ENCODE results near the gene TCEA2.

Gene TCEA2

DNA sequence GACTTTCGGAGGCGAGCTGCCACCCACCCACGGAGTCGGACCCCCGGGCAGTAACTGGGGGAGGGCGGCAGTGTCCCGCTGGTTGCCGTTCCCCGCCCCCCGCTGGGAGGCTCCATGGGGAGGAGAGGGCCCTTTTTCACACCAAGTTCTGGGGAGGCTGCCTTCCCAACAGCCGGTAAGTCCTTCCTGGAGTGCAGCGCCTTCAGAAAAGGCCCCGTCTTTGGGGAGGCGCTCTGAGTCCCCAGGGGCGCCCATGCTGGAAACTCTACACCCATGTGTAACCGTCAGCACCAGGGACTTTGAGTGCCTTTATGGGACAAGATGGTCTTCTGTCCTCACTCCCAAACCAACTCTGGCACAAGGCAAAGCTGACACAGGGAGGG lies 13.1 kb upstream of the TCEA2 start:
- Histone ChIP-seq H3K79me2 (ENCODE audit: insufficient read depth, low read length) (no peaks in the 10 kb centered on the region), H3K9ac (ENCODE audit: low read length) (no peak overlapping the region), H2AFZ (ENCODE audit: low read depth, low read length, severe bottlenecking) (no peak overlapping the region), H3F3A (ENCODE audit: insufficient read depth) (no peaks in the 10 kb centered on the region), H3K4me3 (ENCODE audit: insufficient read depth, low read length, poor library complexity, severe bottlenecking) (no peak overlapping the region), H3K27ac (ENCODE audit: low read depth, low read length) (no peak overlapping the region), H3K4me2 (ENCODE audit: low read depth, low read length, poor library complexity, severe bottlenecking) (no peak overlapping the region), H3K9me3 (ENCODE audit: insufficient read depth, low read length) (no peaks in the 10 kb centered on the region), H3K36me3 (ENCODE audit: low read length) (no peaks in the 10 kb centered on the region), H3K27me3 (ENCODE audit: low read length) (no peaks in the 10 kb centered on the region), H3K9me2 (replicated peaks; ENCODE audit: insufficient read depth, low read length) (no peaks in the 10 kb centered on the region), H4K20me1 (ENCODE audit: low read depth, low read length) (no peaks in the 10 kb centered on the region)
- TF ChIP-seq, protein P1, sequence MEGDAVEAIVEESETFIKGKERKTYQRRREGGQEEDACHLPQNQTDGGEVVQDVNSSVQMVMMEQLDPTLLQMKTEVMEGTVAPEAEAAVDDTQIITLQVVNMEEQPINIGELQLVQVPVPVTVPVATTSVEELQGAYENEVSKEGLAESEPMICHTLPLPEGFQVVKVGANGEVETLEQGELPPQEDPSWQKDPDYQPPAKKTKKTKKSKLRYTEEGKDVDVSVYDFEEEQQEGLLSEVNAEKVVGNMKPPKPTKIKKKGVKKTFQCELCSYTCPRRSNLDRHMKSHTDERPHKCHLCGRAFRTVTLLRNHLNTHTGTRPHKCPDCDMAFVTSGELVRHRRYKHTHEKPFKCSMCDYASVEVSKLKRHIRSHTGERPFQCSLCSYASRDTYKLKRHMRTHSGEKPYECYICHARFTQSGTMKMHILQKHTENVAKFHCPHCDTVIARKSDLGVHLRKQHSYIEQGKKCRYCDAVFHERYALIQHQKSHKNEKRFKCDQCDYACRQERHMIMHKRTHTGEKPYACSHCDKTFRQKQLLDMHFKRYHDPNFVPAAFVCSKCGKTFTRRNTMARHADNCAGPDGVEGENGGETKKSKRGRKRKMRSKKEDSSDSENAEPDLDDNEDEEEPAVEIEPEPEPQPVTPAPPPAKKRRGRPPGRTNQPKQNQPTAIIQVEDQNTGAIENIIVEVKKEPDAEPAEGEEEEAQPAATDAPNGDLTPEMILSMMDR (IDR thresholded peaks at IDR 0.05; ENCODE audit: insufficient read depth, low read length, poor library complexity, severe bottlenecking) = no peak
- no peak for TF ChIP-seq EZH2phosphoT487 (conservative IDR thresholded peaks at IDR 0.05; ENCODE audit: low read length)

DNA sequence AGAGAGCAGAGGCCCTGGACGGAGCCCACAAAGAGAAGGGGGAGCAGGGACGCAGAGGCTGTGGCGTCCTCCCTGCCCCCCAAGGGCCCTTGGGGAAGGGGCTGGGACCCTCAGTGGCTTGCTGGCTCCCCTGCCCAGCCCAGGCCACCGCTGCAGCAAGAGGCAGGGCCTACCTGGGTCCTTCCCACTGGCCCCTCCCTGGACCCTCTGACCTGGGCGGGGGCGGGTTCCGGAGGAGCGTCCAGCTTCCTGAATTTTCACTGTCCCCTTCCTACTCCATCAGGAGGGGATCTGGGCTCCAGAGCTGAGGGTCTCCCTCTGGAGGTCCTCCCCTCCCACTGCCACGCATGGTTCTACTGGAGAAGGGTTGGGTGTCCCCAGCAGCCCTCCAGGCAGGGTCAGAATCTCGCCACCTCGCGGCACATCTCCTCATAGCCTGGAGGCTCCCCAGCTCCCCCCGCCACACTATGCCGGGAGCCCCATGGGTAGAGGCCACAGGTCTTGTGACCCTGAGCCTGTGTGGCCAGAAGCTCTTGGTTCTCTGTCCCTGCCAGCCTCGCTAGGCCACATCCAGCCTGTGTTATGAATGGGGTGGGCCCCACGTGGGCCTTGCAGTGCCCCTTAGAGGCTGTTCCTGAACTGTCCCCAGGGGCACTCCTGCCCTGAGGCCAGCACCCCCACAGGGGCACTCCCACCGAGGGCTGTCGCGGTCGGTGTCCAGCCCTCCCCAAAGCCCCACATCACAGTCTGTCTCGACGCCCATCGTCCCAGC lies 12.6 kb upstream of the TCEA2 start:
- no peaks in the 10 kb centered on the region for H3K9me2 ChIP-seq (replicated peaks; ENCODE audit: insufficient read depth, low read length)
- TF ChIP-seq, protein P1 (IDR thresholded peaks at IDR 0.05; ENCODE audit: insufficient read depth, low read length, poor library complexity, severe bottlenecking) = no peak
- TF ChIP-seq EZH2phosphoT487 (conservative IDR thresholded peaks at IDR 0.05; ENCODE audit: low read length) = no peak
- H3K4me2 ChIP-seq (ENCODE audit: low read depth, low read length, poor library complexity, severe bottlenecking) = no peak overlapping the region
- H3K9me3 ChIP-seq (ENCODE audit: insufficient read depth, low read length) = no peaks in the 10 kb centered on the region
- no peaks in the 10 kb centered on the region for H3K27me3 ChIP-seq (ENCODE audit: low read length)
- H3K9ac ChIP-seq (ENCODE audit: low read length) = no peak overlapping the region
- H3K4me3 ChIP-seq (ENCODE audit: insufficient read depth, low read length, poor library complexity, severe bottlenecking) = no peak overlapping the region
- no peaks in the 10 kb centered on the region for H3F3A ChIP-seq (ENCODE audit: insufficient read depth)
- H3K79me2 ChIP-seq (ENCODE audit: insufficient read depth, low read length) = no peaks in the 10 kb centered on the region
- no peaks in the 10 kb centered on the region for H3K36me3 ChIP-seq (ENCODE audit: low read length)
- H4K20me1 ChIP-seq (ENCODE audit: low read depth, low read length) = no peaks in the 10 kb centered on the region
- H2AFZ ChIP-seq (ENCODE audit: low read depth, low read length, severe bottlenecking) = no peak overlapping the region
- no peak overlapping the region for H3K27ac ChIP-seq (ENCODE audit: low read depth, low read length)

DNA sequence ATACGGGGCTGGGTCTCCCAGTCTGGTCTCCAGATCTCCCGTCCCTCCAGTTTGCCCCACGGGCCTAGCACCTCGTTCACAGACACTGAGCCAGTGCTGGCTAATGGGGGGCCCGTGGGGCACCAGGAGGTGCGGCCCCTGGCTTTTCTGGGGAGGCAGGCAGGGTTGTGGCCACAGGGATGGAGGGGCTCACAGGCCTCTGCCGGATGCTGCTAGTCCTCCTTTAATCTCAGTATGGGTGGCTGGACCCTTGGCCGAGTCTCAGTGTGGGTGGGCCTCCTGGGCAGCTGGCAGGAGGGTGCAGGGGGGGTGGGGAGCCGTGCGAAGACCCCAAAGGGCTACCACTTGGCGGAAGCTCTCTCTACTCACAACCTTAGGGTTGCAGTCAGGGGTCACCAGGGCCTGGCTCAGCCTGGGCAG lies 12.0 kb upstream of the TCEA2 start:
- Histone ChIP-seq H3K4me2 (ENCODE audit: low read depth, low read length, poor library complexity, severe bottlenecking) (no peak overlapping the region), H3K9me3 (ENCODE audit: insufficient read depth, low read length) (no peaks in the 10 kb centered on the region), H3K79me2 (ENCODE audit: insufficient read depth, low read length) (no peaks in the 10 kb centered on the region), H3F3A (ENCODE audit: insufficient read depth) (no peaks in the 10 kb centered on the region), H3K9ac (ENCODE audit: low read length) (no peak overlapping the region), H2AFZ (ENCODE audit: low read depth, low read length, severe bottlenecking) (no peak overlapping the region), H3K27ac (ENCODE audit: low read depth, low read length) (no peak overlapping the region), H3K27me3 (ENCODE audit: low read length) (no peaks in the 10 kb centered on the region), H3K36me3 (ENCODE audit: low read length) (no peaks in the 10 kb centered on the region), H4K20me1 (ENCODE audit: low read depth, low read length) (no peaks in the 10 kb centered on the region), H3K9me2 (replicated peaks; ENCODE audit: insufficient read depth, low read length) (no peaks in the 10 kb centered on the region), H3K4me3 (ENCODE audit: insufficient read depth, low read length, poor library complexity, severe bottlenecking) (no peak overlapping the region)
- TF ChIP-seq EZH2phosphoT487 (conservative IDR thresholded peaks at IDR 0.05; ENCODE audit: low read length) = no peak
- TF ChIP-seq, protein P1 (IDR thresholded peaks at IDR 0.05; ENCODE audit: insufficient read depth, low read length, poor library complexity, severe bottlenecking) = no peak
